Measurements from ENCODE around the gene THAP10. TPM values are rescaled to one million over a fixed set of nuclear protein-coding genes. Genes with fewer than 3 reads are reported as not detected.

Gene THAP10
- total and polyA plus RNA-seq, 9 of the 15 experiments (the other 6 are each of a cell fraction or from before 2014, with no cell fraction given) = 0.04 to 0.28 (median 0.09) TPM; not detected in 3

- no peaks in the 10 kb centered on the region for H3K79me2 ChIP-seq (ENCODE audit: control insufficient read depth, insufficient read depth, low read length)
- H3K4me1 ChIP-seq (replicated peaks in 1 of 2; ENCODE audit: control insufficient read depth in 2 of 2, insufficient read depth in 2 of 2, low read length in 2 of 2) = no peaks in the 10 kb centered on the region
- no peak overlapping the region for H3K9ac ChIP-seq (ENCODE audit: insufficient read depth in 1 of 2, low read depth in 2 of 2, low read length in 2 of 2)
- H3K27me3 ChIP-seq (ENCODE audit: control insufficient read depth in 2 of 2, insufficient read depth in 2 of 2, low read length in 2 of 2) = no peaks in the 10 kb centered on the region
- intact Hi-C loops (cut with micrococcal nuclease) = no loop called here
- no peak overlapping the region for H3K4me2 ChIP-seq (ENCODE audit: insufficient read depth, low read length)
- DNase-seq (ENCODE audit: extremely low read depth in 1 of 4, low spot score in 3 of 4) (peak in 1 of 4 experiments; percentile 5), FAIRE-seq (no peak), ATAC-seq (no peak)
- no peak overlapping the region for H2AFZ ChIP-seq (ENCODE audit: low read depth, low read length)
- H3K36me3 ChIP-seq (ENCODE audit: control insufficient read depth, insufficient read depth, low read length) = no peaks in the 10 kb centered on the region
- WGBS (ENCODE audit: insufficient coverage, low coverage, missing lambda C conversion rate) = 0% methylated on average over 1 of the region's 1 CpG
- no peaks in the 10 kb centered on the region for H3K9me1 ChIP-seq (ENCODE audit: control insufficient read depth, insufficient read depth, low read length)
- H3K9me3 ChIP-seq (replicated peaks; ENCODE audit: control insufficient read depth, insufficient read depth, low read depth, low read length) = 0 out of 2 replicates have a peak, but pooled peaks cover 4% of the 10 kb centered on the region
- no TSS peak for BruUV-seq (replicated peaks)
- CTCF ChIA-PET (ENCODE audit: low intra/inter-chr PET ratio) = no interaction called here
- in situ Hi-C loops (cut with MboI) = no loop called here
- H3K27ac ChIP-seq (ENCODE audit: extremely low read depth, low read depth, low read length) = no peak overlapping the region
- TF ChIP-seq FOS (IDR thresholded peaks at IDR 0.05; ENCODE audit: extremely low read depth, insufficient read length) (no peak), ZNF212 (CRISPR knock-in tag; IDR thresholded peaks at IDR 0.05) (no peak), GTF2E2 (tag; IDR thresholded peaks at IDR 0.05) (no peak), NCOA4 (IDR thresholded peaks at IDR 0.05; ENCODE audit: partially characterized antibody) (no peak), ZNF512 (tag; IDR thresholded peaks at IDR 0.05) (no peak), DDX20 (tag; IDR thresholded peaks at IDR 0.05; ENCODE audit: low read depth) (no peak), CBFA2T2 (conservative IDR thresholded peaks at IDR 0.05) (no peak), CUX1 (CRISPR knock-in tag; IDR thresholded peaks at IDR 0.05) (no peak), ZNF668 (CRISPR knock-in tag; IDR thresholded peaks at IDR 0.05) (no peak), USF2 (CRISPR knock-in tag; IDR thresholded peaks at IDR 0.05) (no peak), ETS2 (tag; IDR thresholded peaks at IDR 0.05; ENCODE audit: borderline replicate concordance, poor library complexity, severe bottlenecking) (no peak), IRF1 (CRISPR knock-in tag; IDR thresholded peaks at IDR 0.05; ENCODE audit: borderline replicate concordance) (no peak)
- POLR2A ChIA-PET = no interaction called here
- no peaks in the 10 kb centered on the region for H4K20me1 ChIP-seq (replicated peaks; ENCODE audit: control insufficient read depth, insufficient read depth, low read length)
- no peak overlapping the region for H3K4me3 ChIP-seq
Measured at GRCh38 chr15:70910958-70911357, 18.7 kb upstream of the THAP10 start.

Measured in K562 (cell line).